SH-SY5Y (cell line): ENCODE measurements around the gene CCDC148.

Experiments
- GATA2 ChIP-seq: IDR thresholded peaks from 2 replicates; pipeline ENCODE4 v1.6.1; 2011; ENCODE audit warnings: mild to moderate bottlenecking, low read depth, low read length
- GATA3 ChIP-seq: IDR thresholded peaks from 2 replicates; pipeline ENCODE4 v1.6.1; 2011; ENCODE audit warnings: low read depth, mild to moderate bottlenecking, low read length, moderate library complexity

DNA sequence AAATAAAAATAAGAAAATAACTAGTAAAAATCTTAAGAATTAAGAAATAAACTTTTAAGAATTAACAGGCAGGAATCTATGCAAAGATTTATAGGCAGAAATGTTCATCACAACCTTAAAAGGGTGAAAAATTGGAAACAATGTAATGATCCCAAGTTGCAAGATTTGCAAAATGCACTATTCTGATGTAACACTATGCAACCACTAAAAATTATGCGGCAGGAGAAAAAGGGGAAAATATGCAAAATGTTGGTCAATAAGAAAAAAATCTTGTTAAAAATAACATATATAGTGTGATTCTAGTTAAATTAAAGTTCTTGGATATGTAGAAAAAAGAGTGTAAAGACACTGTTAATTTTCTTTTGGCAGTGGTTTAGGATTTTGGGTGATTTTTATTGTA is 222.1 kb downstream of the CCDC148 start:
- TF ChIP-seq GATA2: no peak
- no peak for TF ChIP-seq GATA3
